Colonic mucosa (tissue), 4 donors: Measurements from ENCODE around the gene DYSF. TPM values are rescaled to one million over a fixed set of nuclear protein-coding genes. Genes with fewer than 3 reads are reported as not detected.

Source experiments
- DNase-seq: peaks from one replicate; pipeline ENCODE4 v3.0.0-alpha.2; 2020
- H3K27ac ChIP-seq: fragments of 200-600 bp; one replicate; pipeline ENCODE4 v1.8.0; 2021
- H3K27me3 ChIP-seq: fragments of 200-600 bp; one replicate; pipeline ENCODE4 v1.8.0; 2021
- H3K36me3 ChIP-seq: fragments of 200-600 bp; one replicate; pipeline ENCODE4 v1.8.0; 2021
- H3K4me1 ChIP-seq: fragments of 200-600 bp; one replicate; pipeline ENCODE4 v1.8.0; 2021; ENCODE audit warnings: mild to moderate bottlenecking
- H3K4me3 ChIP-seq: fragments of 200-600 bp; one replicate; pipeline ENCODE4 v1.8.0; 2021
- H3K9ac ChIP-seq, 2 donors: one replicate each; pipeline ENCODE4 v1.7.0; 2013; ENCODE audit warnings: control low read depth in 2 of 2, low read depth in 2 of 2, low read length in 2 of 2
- H3K9me3 ChIP-seq: fragments of 200-600 bp; one replicate; pipeline ENCODE4 v1.8.0; 2021
- intact Hi-C: fragments of 100-400 bp; cut with DNase I; formaldehyde crosslinking; loops from one replicate; pipeline ENCODE4 v1.14.1; 2022
- total RNA-seq, 2 donors: library from RNA; stranded (reverse); fragmentation: NEBNext Ultra II Directional in 1 of 2; extraction: Animal tissue kit (Norgen Biotek cat#: 25700) in 1 of 2; gene quantifications; one replicate each; pipeline ENCODE4 v1.2.1, GENCODE V29; 2021
- TF ChIP-seq, protein P1 (sequence below): fragments of 200-600 bp; IDR thresholded peaks from one replicate; pipeline ENCODE4 v1.8.0; 2022; ENCODE audit warnings: antibody characterized with exemption, mild to moderate bottlenecking
- donor health status: healthy.
- donor health status: DM: no; HTN: no; CAD: no.
- donor health status: DM: no; HTN: no; CAD: no.

DYSF gene
- total RNA-seq, 2 donors from 2014 or later = 2.4 to 7.5 TPM

DNA sequence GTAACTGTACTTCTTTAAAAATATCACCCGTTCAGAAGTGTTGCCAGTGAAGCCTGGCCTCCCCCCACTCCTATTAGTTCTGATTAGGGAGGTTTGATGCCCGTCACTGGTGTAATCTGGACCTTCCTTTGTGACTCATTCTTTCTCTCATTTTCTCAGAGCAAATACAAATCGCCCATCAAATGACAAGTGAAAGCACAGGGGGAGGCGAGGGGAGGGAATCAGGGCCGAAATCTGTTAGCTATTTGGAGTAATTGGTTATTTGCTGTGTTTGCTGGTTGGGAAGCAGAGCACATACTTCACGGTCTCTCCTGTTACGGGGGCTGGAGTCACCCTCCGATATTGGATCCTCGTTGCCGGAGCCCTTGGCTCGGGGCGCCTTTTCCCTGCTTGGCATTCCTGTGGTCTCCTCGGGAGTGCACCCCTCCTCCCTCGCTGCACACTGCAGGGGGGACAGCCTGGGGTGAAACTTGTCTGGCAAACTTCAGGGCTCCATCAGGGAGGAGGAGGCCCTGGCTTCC, 178.1 kb downstream of the DYSF start:
- H3K27me3 ChIP-seq = no peaks in the 10 kb centered on the region
- no peak for DNase-seq
- no peaks in the 10 kb centered on the region for H3K36me3 ChIP-seq
- no peak overlapping the region for H3K9ac ChIP-seq
- intact Hi-C loops = no loop called here
- no peak overlapping the region for H3K4me3 ChIP-seq
- H3K27ac ChIP-seq = no peak overlapping the region
- no peaks in the 10 kb centered on the region for H3K9me3 ChIP-seq
- TF ChIP-seq, protein P1, sequence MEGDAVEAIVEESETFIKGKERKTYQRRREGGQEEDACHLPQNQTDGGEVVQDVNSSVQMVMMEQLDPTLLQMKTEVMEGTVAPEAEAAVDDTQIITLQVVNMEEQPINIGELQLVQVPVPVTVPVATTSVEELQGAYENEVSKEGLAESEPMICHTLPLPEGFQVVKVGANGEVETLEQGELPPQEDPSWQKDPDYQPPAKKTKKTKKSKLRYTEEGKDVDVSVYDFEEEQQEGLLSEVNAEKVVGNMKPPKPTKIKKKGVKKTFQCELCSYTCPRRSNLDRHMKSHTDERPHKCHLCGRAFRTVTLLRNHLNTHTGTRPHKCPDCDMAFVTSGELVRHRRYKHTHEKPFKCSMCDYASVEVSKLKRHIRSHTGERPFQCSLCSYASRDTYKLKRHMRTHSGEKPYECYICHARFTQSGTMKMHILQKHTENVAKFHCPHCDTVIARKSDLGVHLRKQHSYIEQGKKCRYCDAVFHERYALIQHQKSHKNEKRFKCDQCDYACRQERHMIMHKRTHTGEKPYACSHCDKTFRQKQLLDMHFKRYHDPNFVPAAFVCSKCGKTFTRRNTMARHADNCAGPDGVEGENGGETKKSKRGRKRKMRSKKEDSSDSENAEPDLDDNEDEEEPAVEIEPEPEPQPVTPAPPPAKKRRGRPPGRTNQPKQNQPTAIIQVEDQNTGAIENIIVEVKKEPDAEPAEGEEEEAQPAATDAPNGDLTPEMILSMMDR = no peak
- no peaks in the 10 kb centered on the region for H3K4me1 ChIP-seq

DNA sequence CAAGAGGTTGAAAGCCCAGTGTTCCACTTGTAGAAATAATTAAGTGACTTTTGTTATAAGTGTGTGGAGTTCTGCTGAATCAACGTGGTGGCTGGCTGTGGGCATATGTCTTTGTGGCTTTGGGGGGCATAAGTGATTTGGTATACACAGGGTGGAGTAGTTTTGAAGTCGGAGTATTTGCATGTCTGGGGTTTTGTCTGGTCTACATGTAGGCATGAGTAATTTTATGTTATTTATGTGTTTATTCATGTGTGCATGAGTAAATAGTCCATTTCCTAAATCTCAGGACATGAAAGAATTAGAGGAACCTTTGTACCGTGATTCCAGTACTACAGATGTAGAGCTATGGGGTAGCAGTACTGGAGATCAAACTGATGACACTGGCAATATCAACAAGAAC, 179.7 kb downstream of the DYSF start:
- TF ChIP-seq, protein P1 = no peak
- intact Hi-C loops = no loop called here
- Histone ChIP-seq H3K27ac (no peak overlapping the region), H3K9ac (no peak overlapping the region), H3K27me3 (no peaks in the 10 kb centered on the region), H3K9me3 (no peaks in the 10 kb centered on the region), H3K4me3 (no peak overlapping the region), H3K4me1 (no peaks in the 10 kb centered on the region), H3K36me3 (no peaks in the 10 kb centered on the region)
- DNase-seq = no peak

DNA sequence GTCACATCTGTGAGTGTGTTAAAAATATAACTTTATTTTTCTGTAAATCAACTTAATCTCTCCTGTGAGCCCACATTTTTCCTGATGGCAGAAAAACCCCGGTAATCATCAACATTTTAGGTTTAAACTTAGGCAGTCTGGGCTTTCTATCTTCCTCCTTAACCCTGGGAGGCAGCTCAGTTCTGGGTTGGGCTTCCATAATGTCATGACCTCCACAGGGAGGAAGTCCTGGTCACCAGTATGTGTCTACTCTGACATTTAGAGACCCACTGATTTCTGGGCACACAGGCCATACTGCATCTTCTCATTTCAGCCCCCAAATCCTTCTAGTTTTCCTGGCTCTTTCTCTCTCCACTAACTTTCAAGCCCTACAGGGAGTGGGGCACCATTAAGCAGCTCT, 181.2 kb downstream of the DYSF start:
- TF ChIP-seq, protein P1 = no peak
- no peak overlapping the region for H3K4me3 ChIP-seq
- no peak overlapping the region for H3K9ac ChIP-seq
- H3K27me3 ChIP-seq = no peaks in the 10 kb centered on the region
- intact Hi-C loops = no loop called here
- no peaks in the 10 kb centered on the region for H3K4me1 ChIP-seq
- no peaks in the 10 kb centered on the region for H3K9me3 ChIP-seq
- DNase-seq = no peak
- H3K36me3 ChIP-seq = no peaks in the 10 kb centered on the region
- no peak overlapping the region for H3K27ac ChIP-seq

DNA sequence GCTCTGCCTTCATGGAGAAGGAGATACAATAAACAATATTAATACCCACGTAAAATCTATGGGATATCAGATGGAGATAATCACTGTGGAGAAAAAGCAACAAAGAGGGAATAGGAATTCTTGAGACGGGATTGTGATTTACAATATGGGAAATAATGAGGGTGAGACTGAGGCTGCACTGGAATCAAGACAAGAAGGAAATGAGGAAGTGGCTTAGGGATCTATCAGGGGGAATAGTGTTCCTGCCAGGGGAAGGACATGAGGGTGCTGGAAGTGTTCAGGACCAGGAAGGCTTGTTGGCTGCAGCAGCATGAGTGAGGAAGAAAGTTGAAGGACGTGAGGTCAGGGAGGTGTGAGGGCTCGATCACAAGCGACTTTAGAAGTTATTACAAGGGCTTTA, 182.4 kb downstream of the DYSF start:
- no peak for DNase-seq
- Histone ChIP-seq H3K27me3 (no peaks in the 10 kb centered on the region), H3K4me3 (no peak overlapping the region), H3K9me3 (no peaks in the 10 kb centered on the region), H3K27ac (no peak overlapping the region), H3K36me3 (no peaks in the 10 kb centered on the region), H3K9ac (no peak overlapping the region), H3K4me1 (no peaks in the 10 kb centered on the region)
- TF ChIP-seq, protein P1 = no peak
- intact Hi-C loops = no loop called here

DNA sequence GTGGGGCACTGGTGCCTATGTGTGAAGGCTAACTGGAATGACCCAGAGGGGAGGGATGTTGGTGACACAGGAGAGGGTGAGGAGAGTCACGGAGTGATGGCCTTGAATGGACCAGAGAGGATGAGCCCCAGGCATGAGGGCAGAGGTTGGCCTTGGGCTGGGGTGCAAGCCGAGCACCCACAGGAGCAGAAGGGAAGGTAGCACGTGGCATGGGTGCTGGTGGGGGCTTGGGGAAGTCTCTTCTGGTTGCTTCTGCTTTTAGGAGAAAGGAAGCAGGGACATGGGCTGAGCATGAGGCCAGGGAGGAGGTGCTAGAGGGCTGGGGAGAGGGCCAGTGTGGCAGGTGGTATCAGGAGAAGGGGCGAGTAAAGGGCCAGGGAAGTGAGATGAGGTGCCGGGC, 183.8 kb downstream of the DYSF start:
- TF ChIP-seq, protein P1 = no peak
- no peaks in the 10 kb centered on the region for H3K36me3 ChIP-seq

DNA sequence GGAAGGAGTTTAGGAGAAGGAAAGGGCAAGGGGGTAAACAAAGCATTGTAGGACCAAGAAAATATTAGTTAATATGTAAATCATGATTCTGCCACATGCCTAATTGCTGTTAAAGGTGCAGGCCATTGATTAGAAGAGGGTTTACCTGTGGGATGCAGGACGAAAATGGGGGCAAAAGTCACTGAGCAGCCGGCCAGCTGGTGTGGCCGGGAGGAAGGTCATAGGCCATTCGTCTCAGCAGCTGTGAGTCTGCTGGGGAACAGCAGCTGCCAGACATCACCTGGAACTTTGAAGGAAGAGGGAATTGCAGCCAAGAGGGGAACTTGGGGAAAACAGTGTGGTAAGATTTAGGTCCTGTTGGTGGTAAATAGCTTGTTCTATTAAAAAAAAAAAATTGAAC, 184.4 kb downstream of the DYSF start:
- Histone ChIP-seq H3K9ac (no peak overlapping the region), H3K4me1 (no peaks in the 10 kb centered on the region), H3K4me3 (no peak overlapping the region), H3K27ac (no peak overlapping the region), H3K36me3 (no peaks in the 10 kb centered on the region), H3K27me3 (no peaks in the 10 kb centered on the region), H3K9me3 (no peaks in the 10 kb centered on the region)
- DNase-seq = no peak
- TF ChIP-seq, protein P1 = no peak
- intact Hi-C loops = no loop called here

More for the DNA sequence above, 183.8 kb downstream of the DYSF start:
- intact Hi-C loops = no loop called here
- no peak overlapping the region for H3K9ac ChIP-seq
- no peak overlapping the region for H3K27ac ChIP-seq
- no peaks in the 10 kb centered on the region for H3K27me3 ChIP-seq
- no peak overlapping the region for H3K4me3 ChIP-seq
- DNase-seq = no peak
- H3K4me1 ChIP-seq = no peaks in the 10 kb centered on the region
- H3K9me3 ChIP-seq = no peaks in the 10 kb centered on the region
